K562 (cell line): ENCODE results near the gene FOXN3.

Source experiments
- DDX20 ChIP-seq: fragments of 450-650 bp; IDR thresholded peaks from 2 replicates; pipeline ENCODE4 v1.6.1; 2016; ENCODE audit warnings: missing genetic modification characterization, low read depth, mild to moderate bottlenecking, missing compliant biosample characterization, moderate library complexity
- FOXK1 ChIP-seq: sonication (generic); formaldehyde crosslinking; IDR thresholded peaks from 2 replicates; pipeline ENCODE4 v1.8.0; 2022; ENCODE audit warnings: missing genetic modification reagents, mild to moderate bottlenecking, borderline replicate concordance
- GABPA ChIP-seq: fragments of 200-800 bp; sonication (Bioruptor generic); conservative IDR thresholded peaks from 2 replicates; pipeline ENCODE4 v1.6.1; 2016; ENCODE audit warnings: low read depth, missing genetic modification characterization, missing compliant biosample characterization
- MBD2 ChIP-seq: sonication (generic); IDR thresholded peaks from 2 replicates; pipeline ENCODE4 v1.6.1; 2016; ENCODE audit warnings: low read depth, borderline replicate concordance
- REST ChIP-seq, 2 experiments: fragments of 450-650 bp; formaldehyde crosslinking in 1 of 2; IDR thresholded peaks; 2 replicates each; pipeline versions ENCODE4 v1.4.0 to v1.6.1; 2014 to 2020; ENCODE audit warnings: mild to moderate bottlenecking in 2 of 2, borderline replicate concordance in 1 of 2, low read depth in 1 of 2
- ZBTB26 ChIP-seq: fragments of 450-650 bp; formaldehyde crosslinking; IDR thresholded peaks from 2 replicates; pipeline ENCODE4 v1.4.0; 2022; ENCODE audit warnings: missing genetic modification characterization

- TF ChIP-seq MBD2, result no peak
- no peak for TF ChIP-seq FOXK1 (CRISPR knock-in tag)
- no peak for TF ChIP-seq DDX20 (tag)
- no peak for TF ChIP-seq ZBTB26 (CRISPR knock-in tag)
- no peak for TF ChIP-seq GABPA (tag)
- no peak for TF ChIP-seq REST (IDR thresholded peaks at IDR 0.05; ENCODE audit: borderline replicate concordance)
- TF ChIP-seq REST (CRISPR knock-in tag; IDR thresholded peaks at IDR 0.05; ENCODE audit: low read depth), result no peak
These were observed 77.9 kb downstream of the FOXN3 start for GRCh38 chr14:89339158-89339557.
